Measurements from ENCODE around the gene ST7.

DNA sequence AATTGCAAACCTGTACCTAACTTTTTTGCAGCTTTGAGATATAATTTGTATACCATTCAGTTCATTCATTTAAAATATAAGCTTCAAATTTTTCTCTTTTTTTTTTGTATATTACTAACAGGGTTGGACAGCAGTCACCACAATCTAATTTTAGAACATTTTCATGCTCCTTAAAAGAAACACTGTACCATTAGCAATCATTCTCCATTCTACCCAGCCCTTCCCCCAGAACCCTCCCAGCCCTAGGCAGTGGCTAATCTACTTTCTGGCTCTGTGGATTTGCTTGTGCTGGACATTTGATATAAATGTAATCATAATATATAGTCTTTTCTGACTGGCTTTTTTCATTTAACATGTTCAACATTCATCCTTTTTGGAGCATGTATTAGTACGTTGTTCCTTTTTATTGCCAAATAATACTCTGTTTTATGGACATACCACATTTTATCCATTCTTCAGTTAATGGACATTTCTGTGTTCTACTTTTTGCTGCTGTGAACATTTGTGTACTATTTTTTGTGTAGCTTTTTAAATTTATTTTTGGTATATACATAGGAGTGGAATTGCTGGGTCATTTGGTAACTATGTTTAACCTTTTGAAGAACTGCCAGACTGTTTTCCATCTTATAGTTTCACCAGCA, 40.9 kb upstream of the ST7 start:
- TF ChIP-seq, protein P1, sequence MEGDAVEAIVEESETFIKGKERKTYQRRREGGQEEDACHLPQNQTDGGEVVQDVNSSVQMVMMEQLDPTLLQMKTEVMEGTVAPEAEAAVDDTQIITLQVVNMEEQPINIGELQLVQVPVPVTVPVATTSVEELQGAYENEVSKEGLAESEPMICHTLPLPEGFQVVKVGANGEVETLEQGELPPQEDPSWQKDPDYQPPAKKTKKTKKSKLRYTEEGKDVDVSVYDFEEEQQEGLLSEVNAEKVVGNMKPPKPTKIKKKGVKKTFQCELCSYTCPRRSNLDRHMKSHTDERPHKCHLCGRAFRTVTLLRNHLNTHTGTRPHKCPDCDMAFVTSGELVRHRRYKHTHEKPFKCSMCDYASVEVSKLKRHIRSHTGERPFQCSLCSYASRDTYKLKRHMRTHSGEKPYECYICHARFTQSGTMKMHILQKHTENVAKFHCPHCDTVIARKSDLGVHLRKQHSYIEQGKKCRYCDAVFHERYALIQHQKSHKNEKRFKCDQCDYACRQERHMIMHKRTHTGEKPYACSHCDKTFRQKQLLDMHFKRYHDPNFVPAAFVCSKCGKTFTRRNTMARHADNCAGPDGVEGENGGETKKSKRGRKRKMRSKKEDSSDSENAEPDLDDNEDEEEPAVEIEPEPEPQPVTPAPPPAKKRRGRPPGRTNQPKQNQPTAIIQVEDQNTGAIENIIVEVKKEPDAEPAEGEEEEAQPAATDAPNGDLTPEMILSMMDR (conservative IDR thresholded peaks at IDR 0.05 in 1 of 2, IDR thresholded peaks at IDR 0.05 in 1 of 2; ENCODE audit: extremely low read depth in 1 of 2, insufficient read depth in 1 of 2, low read depth in 1 of 2, low read length in 2 of 2) = no peak
- no peak for TF ChIP-seq EZH2 (IDR thresholded peaks at IDR 0.05; ENCODE audit: borderline replicate concordance, low read length)

All from mammary epithelial cell (primary cell).